Measurements from ENCODE around the gene DIO2. TPM values are rescaled to one million over a fixed set of nuclear protein-coding genes. Genes with fewer than 3 reads are reported as not detected.

The DIO2 gene
- total and polyA plus RNA-seq, 9 of the 15 experiments (the other 6 are each of a cell fraction or from before 2014, with no cell fraction given): not detected

GRCh38 chr14:80213602-80214001, 2.3 kb upstream of the DIO2 start:
- ChIA-PET POLR2A (no interaction called here), CTCF (ENCODE audit: low intra/inter-chr PET ratio) (interaction anchor here (0.7 kb wide), 1 partner anchor 591 kb away, joined by 3 read pairs; no protein-coding TSS in a partner anchor)
- H3K79me2 ChIP-seq (ENCODE audit: control insufficient read depth, insufficient read depth, low read length): no peaks in the 10 kb centered on the region
- ATAC-seq (no peak), FAIRE-seq (no peak), DNase-seq (ENCODE audit: extremely low read depth in 1 of 4, low spot score in 3 of 4) (peak in 1 of 4 experiments; percentile 2)
- BruUV-seq (replicated peaks): no TSS peak
- H3K36me3 ChIP-seq (ENCODE audit: control insufficient read depth, insufficient read depth, low read length): no peaks in the 10 kb centered on the region
- no peaks in the 10 kb centered on the region for H3K4me1 ChIP-seq (replicated peaks in 1 of 2; ENCODE audit: control insufficient read depth in 2 of 2, insufficient read depth in 2 of 2, low read length in 2 of 2)
- intact Hi-C loops (cut with micrococcal nuclease) (no loop called here), in situ Hi-C loops (cut with MboI) (no loop called here)
- H3K4me3 ChIP-seq: no peak overlapping the region
- 2% methylated on average over 4 of the region's 4 CpGs for WGBS (ENCODE audit: insufficient coverage, low coverage, missing lambda C conversion rate)
- no peak overlapping the region for H3K9ac ChIP-seq (ENCODE audit: insufficient read depth in 1 of 2, low read depth in 2 of 2, low read length in 2 of 2)
- H3K27me3 ChIP-seq (ENCODE audit: control insufficient read depth in 2 of 2, insufficient read depth in 2 of 2, low read length in 2 of 2): no peaks in the 10 kb centered on the region
- no peak overlapping the region for H2AFZ ChIP-seq (ENCODE audit: low read depth, low read length)
- H3K4me2 ChIP-seq (ENCODE audit: insufficient read depth, low read length): no peak overlapping the region
- no peaks in the 10 kb centered on the region for H4K20me1 ChIP-seq (replicated peaks; ENCODE audit: control insufficient read depth, insufficient read depth, low read length)
- no peak overlapping the region for H3K27ac ChIP-seq (ENCODE audit: extremely low read depth, low read depth, low read length)
- H3K9me3 ChIP-seq (replicated peaks; ENCODE audit: control insufficient read depth, insufficient read depth, low read depth, low read length): no peaks in the 10 kb centered on the region
- H3K9me1 ChIP-seq (ENCODE audit: control insufficient read depth, insufficient read depth, low read length): no peaks in the 10 kb centered on the region
- TF ChIP-seq, protein P1, sequence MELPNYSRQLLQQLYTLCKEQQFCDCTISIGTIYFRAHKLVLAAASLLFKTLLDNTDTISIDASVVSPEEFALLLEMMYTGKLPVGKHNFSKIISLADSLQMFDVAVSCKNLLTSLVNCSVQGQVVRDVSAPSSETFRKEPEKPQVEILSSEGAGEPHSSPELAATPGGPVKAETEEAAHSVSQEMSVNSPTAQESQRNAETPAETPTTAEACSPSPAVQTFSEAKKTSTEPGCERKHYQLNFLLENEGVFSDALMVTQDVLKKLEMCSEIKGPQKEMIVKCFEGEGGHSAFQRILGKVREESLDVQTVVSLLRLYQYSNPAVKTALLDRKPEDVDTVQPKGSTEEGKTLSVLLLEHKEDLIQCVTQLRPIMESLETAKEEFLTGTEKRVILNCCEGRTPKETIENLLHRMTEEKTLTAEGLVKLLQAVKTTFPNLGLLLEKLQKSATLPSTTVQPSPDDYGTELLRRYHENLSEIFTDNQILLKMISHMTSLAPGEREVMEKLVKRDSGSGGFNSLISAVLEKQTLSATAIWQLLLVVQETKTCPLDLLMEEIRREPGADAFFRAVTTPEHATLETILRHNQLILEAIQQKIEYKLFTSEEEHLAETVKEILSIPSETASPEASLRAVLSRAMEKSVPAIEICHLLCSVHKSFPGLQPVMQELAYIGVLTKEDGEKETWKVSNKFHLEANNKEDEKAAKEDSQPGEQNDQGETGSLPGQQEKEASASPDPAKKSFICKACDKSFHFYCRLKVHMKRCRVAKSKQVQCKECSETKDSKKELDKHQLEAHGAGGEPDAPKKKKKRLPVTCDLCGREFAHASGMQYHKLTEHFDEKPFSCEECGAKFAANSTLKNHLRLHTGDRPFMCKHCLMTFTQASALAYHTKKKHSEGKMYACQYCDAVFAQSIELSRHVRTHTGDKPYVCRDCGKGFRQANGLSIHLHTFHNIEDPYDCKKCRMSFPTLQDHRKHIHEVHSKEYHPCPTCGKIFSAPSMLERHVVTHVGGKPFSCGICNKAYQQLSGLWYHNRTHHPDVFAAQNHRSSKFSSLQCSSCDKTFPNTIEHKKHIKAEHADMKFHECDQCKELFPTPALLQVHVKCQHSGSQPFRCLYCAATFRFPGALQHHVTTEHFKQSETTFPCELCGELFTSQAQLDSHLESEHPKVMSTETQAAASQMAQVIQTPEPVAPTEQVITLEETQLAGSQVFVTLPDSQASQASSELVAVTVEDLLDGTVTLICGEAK (IDR thresholded peaks at IDR 0.05): no peak
- TF ChIP-seq, protein P1 (CRISPR knock-in tag; IDR thresholded peaks at IDR 0.05): no peak
- TF ChIP-seq CXXC5 (CRISPR knock-in tag; IDR thresholded peaks at IDR 0.05) (no peak), ZNF133 (CRISPR knock-in tag; IDR thresholded peaks at IDR 0.05) (no peak), ATF7 (IDR thresholded peaks at IDR 0.05) (no peak), ZNF217 (CRISPR knock-in tag; IDR thresholded peaks at IDR 0.05) (no peak), RAD21 (CRISPR knock-in tag; conservative IDR thresholded peaks at IDR 0.05 in 1 of 2, IDR thresholded peaks at IDR 0.05 in 1 of 2) (peak in 1 of 2 experiments; percentile 38; a peak in 1 of 4 replicates)
- TF ChIP-seq, protein P2, sequence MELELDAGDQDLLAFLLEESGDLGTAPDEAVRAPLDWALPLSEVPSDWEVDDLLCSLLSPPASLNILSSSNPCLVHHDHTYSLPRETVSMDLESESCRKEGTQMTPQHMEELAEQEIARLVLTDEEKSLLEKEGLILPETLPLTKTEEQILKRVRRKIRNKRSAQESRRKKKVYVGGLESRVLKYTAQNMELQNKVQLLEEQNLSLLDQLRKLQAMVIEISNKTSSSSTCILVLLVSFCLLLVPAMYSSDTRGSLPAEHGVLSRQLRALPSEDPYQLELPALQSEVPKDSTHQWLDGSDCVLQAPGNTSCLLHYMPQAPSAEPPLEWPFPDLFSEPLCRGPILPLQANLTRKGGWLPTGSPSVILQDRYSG (tag; conservative IDR thresholded peaks at IDR 0.05; ENCODE audit: low read depth): no peak
- TF ChIP-seq, protein P3, sequence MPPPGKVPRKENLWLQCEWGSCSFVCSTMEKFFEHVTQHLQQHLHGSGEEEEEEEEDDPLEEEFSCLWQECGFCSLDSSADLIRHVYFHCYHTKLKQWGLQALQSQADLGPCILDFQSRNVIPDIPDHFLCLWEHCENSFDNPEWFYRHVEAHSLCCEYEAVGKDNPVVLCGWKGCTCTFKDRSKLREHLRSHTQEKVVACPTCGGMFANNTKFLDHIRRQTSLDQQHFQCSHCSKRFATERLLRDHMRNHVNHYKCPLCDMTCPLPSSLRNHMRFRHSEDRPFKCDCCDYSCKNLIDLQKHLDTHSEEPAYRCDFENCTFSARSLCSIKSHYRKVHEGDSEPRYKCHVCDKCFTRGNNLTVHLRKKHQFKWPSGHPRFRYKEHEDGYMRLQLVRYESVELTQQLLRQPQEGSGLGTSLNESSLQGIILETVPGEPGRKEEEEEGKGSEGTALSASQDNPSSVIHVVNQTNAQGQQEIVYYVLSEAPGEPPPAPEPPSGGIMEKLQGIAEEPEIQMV (tag; conservative IDR thresholded peaks at IDR 0.05; ENCODE audit: low read depth): no peak
